Measurements from ENCODE around the gene MXD4.

DNA sequence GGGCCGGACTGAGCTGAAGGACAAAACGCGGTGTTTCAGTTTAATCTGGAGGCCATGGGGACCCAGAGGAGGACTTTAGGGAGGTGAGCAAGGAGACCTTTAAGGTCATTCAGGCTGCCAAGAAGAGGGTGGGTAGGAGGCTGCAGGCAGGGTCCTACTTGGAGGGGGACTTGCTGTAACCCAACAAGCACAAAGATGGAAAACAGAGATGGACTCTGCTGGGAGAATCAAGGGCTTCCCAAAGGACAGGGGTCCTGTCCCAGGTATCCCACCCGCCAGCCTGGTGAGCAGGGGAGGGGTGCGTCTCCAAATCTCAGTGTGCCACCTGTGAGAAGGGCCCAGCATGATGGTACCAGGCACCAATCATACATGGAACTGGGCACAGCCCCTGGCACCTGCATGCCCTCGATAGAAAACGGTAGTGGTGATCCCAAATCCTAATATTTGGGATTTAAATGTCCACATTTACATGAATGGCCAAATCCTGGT is 16.1 kb downstream of the MXD4 start:
- TF ChIP-seq LEF1 (IDR thresholded peaks at IDR 0.05; ENCODE audit: borderline replicate concordance) = no peak
- no peak for TF ChIP-seq FOXK2 (IDR thresholded peaks at IDR 0.05)
- TF ChIP-seq NFRKB (IDR thresholded peaks at IDR 0.05) = no peak
- no peak for TF ChIP-seq TARDBP (IDR thresholded peaks at IDR 0.05)
- TF ChIP-seq SP1 (IDR thresholded peaks at IDR 0.05) = no peak
- no peak for TF ChIP-seq FOXM1 (IDR thresholded peaks at IDR 0.05; ENCODE audit: borderline replicate concordance)
- no peak for TF ChIP-seq FOXA1 (IDR thresholded peaks at IDR 0.05)
- TF ChIP-seq, protein P1, sequence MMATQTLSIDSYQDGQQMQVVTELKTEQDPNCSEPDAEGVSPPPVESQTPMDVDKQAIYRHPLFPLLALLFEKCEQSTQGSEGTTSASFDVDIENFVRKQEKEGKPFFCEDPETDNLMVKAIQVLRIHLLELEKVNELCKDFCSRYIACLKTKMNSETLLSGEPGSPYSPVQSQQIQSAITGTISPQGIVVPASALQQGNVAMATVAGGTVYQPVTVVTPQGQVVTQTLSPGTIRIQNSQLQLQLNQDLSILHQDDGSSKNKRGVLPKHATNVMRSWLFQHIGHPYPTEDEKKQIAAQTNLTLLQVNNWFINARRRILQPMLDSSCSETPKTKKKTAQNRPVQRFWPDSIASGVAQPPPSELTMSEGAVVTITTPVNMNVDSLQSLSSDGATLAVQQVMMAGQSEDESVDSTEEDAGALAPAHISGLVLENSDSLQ (IDR thresholded peaks at IDR 0.05) = no peak
- no peak for TF ChIP-seq ELF4 (IDR thresholded peaks at IDR 0.05)
- no peak for TF ChIP-seq ARNT (IDR thresholded peaks at IDR 0.05)
- no peak for TF ChIP-seq BHLHE40 (IDR thresholded peaks at IDR 0.05; ENCODE audit: borderline replicate concordance)
- no peak for TF ChIP-seq SUZ12 (IDR thresholded peaks at IDR 0.05)
- TF ChIP-seq ZNF384 (IDR thresholded peaks at IDR 0.05) = no peak
